NCI-H82 (cell line): ENCODE data around the gene PROZ.
A peak's percentile ranks its signal among the peaks of the same experiment; 100 is the strongest.
"Not testable (repeated sequence)": the region's sequence is repeated elsewhere in the genome, so short reads cannot be mapped to it uniquely, and the experiment has no call there.

Experiments used
- DNase-seq: peaks from one replicate; lab custom pipeline; 2025; lab: John Stamatoyannopoulos, UW

The PROZ gene

GRCh38 chr13:113157929-113158747 is at the start of gene PROZ:
TSS of gene PROZ (plus strand) at chr13:113158648. CDS start at chr13:113158661, 13 bp downstream.
- DNase-seq: peak; percentile 74

- DNase-seq: no peak
Measured at GRCh38 chr13:113109151-113110047, 49.0 kb upstream of the PROZ start.

- no peak for DNase-seq
Measured at GRCh38 chr13:113110048-113110851, 48.2 kb upstream of the PROZ start.

GRCh38 chr13:113110852-113111315 is 47.6 kb upstream of the PROZ start:
- DNase-seq: no peak

- DNase-seq: not testable (repeated sequence)
Measured at GRCh38 chr13:113111821-113112220, 46.6 kb upstream of the PROZ start.

- not testable (repeated sequence) for DNase-seq
Measured at GRCh38 chr13:113112475-113112874, 46.0 kb upstream of the PROZ start.

GRCh38 chr13:113112893-113113845 is 45.3 kb upstream of the PROZ start:
- DNase-seq: no peak

- DNase-seq: no peak
Measured at GRCh38 chr13:113113846-113114271, 44.6 kb upstream of the PROZ start.

GRCh38 chr13:113114511-113115362 is 43.7 kb upstream of the PROZ start:
- no peak for DNase-seq

GRCh38 chr13:113115363-113116205 is 42.9 kb upstream of the PROZ start:
- no peak for DNase-seq

GRCh38 chr13:113116206-113116800 is 42.1 kb upstream of the PROZ start:
- no peak for DNase-seq

- no peak for DNase-seq
Measured at GRCh38 chr13:113116871-113117271, 41.6 kb upstream of the PROZ start.

GRCh38 chr13:113117335-113117872 is 41.0 kb upstream of the PROZ start:
- DNase-seq: no peak

GRCh38 chr13:113117911-113118260 is 40.6 kb upstream of the PROZ start:
- no peak for DNase-seq

- DNase-seq: no peak
Measured at GRCh38 chr13:113118261-113119021, 40.0 kb upstream of the PROZ start.

- DNase-seq: no peak
Measured at GRCh38 chr13:113119166-113119821, 39.2 kb upstream of the PROZ start.

- no peak for DNase-seq
Measured at GRCh38 chr13:113119822-113120189, 38.6 kb upstream of the PROZ start.
